HG02938 (cell line): ENCODE results near the gene ETFBKMT.
"Not testable (repeated sequence)": the region's sequence is repeated elsewhere in the genome, so short reads cannot be mapped to it uniquely, and the experiment has no call there.

Source experiments
- ATAC-seq: cut with Tn5 transposase; IDR thresholded peaks from one replicate; pipeline ENCODE4 v1.9.1; 2021; ENCODE audit warnings: mild to moderate bottlenecking, moderate library complexity; ENCODE audit not compliant: unreplicated experiment

ETFBKMT gene

DNA sequence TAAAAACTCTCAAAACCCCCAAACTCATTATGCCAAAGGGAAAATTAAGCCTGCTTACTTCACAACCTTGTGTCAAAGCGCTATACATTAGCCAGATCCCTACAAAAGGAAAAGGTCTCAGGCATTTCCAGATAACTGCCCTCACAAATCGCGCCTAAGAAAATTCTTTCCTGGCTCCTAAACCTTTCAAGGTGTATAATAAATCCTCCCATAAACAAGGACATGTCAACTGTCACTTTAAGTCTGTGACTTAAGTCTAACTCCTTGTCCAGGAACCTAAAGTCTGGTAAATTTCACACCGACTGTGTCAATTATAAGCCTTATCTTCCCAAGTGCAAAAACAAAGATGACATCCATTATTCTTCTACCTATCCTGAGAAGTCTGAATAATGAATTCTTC is 4.3 kb upstream of the ETFBKMT start:
- ATAC-seq: no peak

DNA sequence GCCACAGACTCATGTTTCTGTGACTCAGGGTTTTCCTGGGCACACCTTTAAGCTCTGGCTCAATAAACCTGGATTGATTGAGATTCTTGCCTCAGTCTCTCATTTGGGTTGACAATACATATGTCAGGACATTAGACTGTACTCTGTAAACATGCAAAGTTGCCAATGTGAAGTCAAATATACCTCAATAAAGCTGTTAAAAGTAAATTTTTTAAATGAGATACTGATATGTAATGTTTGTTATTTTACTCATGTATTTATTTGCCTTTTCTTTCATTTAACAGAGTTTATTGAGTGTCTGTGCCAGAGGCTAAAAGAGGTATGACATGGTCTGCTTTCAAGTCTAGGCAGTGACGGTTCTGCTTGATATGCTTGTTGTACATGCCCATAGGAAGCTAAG is 3.7 kb upstream of the ETFBKMT start:
- ATAC-seq: no peak

DNA sequence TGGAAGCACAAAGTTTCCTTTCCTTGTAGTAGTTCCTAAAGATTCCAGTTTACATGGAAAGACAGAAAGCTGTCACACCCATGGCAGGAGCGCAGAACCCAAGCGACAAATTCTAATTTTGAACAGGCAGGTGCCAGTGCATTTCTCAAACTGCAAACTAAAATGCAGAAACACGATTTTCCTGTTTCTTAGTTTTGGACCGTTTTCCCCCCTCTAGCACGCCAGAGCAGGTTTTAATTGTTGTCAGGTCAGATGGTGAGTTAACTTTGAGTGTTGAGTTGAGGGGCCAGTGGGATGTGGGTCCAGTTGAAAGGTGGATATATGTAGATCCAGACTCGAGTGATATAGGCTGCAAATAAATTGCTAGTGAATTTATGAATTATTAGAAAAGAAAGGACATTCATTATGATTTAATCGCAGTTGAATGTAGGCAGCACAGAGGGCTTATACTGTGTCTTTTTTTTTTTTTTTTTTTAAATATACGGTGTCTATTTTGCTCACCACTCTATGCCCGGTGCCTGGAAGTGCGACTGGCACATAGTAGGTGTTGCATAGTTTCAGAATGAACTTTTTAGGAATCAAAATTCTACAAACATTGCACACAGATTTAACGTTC is 909 bp upstream of the ETFBKMT start:
- ATAC-seq: peak; percentile 9

DNA sequence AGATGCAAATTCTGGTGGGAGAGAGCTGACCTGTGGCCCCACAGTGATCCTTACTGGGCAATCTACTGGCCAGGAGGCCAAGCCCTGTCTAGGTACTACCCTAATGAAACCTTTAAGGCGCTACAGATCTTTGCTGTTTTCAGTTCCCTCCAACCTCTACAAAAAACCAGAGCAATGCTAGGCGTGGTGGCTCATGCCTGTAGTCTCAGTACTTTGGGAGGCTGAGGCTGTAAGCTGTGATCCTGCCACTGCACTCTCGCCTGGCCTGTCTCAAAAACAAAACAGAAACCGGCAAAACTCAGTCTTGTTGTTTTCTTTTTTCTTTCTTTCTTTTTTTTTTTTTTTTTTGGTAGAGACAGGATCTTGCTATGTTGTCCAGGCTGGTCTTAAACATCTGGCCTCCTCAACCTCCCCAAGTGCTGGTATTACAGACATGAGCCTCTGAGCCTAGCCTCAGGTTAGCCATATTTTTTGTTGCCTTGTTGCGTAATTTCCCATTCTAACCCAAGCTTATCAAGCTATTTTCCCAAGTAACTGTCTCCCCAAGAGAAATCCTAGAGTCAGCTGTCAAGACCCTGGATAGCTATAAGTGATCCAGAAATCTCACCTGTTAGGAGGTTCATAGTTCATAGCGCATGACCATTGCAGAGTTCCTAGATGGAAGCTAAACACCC is 2.8 kb downstream of the ETFBKMT start:
- ATAC-seq: no peak

DNA sequence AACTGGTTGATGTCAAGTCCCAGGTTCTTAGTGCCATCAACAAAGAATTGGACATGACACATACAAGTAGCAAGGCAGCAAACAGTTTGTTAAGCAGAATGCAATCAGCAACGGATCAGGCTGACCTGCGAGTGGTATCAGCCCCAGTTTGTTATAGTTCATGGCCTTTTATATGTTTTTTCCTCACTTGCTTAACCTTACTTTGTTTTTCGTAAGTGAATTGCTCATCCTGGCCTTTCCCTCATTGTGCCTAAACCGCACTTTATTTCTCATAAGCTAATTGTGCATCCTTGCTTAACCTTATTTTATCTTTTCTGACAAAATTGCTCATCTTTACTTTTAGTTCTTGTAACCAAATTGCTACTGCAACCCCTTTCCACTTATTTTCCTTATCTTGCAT is 4.1 kb downstream of the ETFBKMT start:
- ATAC-seq: no peak

DNA sequence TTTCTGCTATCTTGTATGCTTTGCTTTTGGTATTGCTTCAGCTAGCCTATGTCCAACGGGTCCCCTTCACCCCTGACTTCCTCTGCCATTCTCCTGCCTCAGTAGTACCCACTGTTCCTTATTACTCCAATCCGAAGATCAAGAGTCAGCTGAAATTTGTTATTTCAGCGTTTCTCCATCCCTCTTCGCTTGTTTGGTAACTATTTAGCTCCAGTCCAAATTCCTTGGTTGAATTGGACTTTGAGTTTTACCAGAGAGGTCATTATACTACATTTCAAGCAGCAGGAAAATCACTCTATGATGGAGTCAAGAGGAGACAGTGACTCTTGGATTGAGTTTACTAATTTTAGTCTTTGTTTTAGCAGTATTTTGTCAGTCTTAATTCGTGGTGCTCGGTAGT is 4.5 kb downstream of the ETFBKMT start:
- ATAC-seq: no peak

DNA sequence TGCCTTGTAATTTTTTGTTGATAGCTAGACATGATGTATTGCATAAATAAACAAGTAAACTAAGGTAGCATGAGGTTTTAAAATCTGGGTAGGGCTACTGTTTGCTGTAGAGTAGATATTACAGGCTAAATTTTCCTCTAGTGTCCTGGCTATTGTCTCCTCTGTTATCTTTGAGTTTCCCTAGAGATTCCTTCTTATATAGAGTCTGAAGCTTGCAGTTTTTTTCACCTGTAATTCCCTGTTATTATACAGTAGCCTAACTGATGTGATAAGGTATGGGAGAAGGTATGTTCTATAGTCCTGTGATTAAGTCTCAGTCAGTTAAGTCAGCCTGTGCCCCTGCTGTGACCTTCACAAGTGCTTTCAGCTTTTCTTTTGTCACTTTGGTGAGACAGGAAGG is 9.5 kb downstream of the ETFBKMT start:
- ATAC-seq: no peak

DNA sequence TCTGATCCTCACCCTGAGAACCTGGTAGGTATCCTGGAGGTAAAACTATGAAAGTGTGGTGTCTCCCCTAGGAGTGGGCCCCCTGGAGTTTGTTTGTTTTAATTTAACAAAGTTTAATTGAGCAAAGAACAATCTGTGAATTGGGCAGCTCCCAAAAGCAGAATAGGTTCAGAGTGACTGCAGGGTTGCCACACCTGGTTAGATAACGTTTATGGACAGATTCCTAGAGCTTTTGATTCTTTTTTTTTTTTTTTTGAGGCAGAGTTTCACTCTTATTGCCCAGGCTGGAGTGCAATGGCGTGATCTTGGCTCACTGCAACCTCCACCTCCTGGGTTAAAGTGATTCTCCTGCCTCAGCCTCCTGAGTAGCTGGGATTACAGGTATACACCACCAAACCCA is 10.1 kb downstream of the ETFBKMT start:
- not testable (repeated sequence) for ATAC-seq

DNA sequence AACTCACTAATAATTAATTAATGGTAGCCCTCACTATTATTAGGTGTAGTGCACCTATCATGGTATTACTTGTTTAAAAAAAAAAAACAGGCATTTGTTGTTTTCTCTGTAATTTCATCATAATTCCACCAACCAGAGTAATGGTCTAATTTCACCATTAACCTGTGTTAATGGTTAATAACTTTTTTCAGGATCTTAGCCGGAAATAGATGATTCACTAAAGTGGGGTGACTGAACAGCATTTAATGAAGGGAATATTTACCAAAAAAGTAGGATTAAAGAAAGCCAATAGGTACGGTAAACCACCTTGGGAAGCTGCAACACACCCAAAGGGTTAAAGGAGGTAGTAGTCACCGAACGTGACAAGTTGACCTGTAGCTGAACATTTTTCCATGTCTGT is 13.0 kb downstream of the ETFBKMT start:
- no peak for ATAC-seq

DNA sequence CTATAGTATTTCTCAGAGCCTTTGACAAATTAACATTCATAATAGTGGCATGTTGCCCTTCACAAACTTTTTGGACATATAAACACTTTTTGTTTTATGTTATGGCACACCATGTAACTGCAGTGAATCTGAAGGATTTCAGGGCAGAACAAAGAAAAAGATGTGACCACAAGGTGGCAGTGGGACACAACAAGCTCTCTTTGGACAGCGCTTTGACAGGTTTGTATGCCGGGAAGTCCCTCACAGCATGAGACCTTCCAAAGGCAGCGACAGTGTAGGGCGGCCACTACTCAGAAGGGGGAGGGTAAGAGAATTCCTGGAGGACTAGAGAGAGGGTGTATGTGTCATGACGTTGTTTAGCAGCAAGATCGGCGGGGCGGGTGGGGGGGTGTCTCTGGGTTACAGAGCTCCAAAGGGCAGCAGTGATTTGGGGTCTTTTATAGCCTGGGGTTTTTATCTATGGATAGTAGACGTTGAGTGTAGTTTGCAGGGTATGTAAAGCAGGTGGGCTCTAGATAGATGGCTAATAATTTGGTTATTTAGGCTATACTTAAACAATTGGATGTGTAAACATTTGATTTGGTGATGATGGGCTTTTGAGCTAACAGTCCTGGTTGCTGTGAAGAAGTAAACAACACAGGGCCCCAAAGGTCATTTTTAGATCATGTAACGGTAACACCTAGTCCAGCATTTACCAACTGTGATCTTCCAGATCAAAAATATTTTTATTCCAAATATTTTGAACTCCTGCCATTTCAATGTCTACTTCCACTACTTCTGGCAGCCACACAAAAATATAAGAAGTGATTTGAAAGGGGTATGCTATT is 22.9 kb downstream of the ETFBKMT start:
- peak; percentile 83 for ATAC-seq

DNA sequence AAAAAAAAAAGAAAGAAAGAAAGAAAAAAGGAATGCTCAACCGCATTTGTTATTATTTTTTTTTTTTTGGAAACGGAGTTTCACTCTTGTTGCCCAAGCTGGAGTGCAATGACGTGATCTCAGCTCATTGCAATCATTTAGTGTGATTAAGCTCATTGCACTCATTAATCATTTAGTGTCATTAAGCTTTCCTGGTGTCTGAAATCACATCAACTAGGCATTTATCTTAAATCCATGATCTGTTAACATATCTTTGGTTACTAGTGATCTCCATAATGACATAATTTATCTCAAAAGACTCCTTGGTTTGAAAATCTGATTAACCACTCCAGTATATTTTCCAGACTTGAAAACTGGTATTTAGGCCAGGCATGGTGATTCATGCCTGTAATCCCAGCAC is 26.3 kb downstream of the ETFBKMT start:
- ATAC-seq: no peak

DNA sequence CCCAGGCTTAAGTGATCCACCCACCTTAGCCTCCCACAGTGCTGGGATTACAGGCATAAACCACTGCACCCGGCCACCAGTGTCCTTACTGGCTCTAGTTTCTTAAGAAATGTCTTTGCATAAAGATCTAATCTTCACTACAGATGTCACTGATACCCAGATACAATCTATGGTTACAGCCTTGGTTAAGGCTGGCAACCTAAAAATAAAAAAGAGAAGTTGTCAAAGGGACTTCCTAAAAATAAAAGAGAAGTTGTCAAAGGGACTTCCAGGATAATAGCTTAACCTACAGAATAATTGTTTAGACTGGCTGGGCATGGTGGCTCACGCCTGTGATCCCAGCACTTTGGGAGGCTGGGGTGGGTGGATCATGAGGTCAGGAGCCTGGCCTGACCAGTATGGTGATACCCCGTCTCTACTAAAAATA is 27.6 kb downstream of the ETFBKMT start:
- peak; percentile 66 for ATAC-seq

DNA sequence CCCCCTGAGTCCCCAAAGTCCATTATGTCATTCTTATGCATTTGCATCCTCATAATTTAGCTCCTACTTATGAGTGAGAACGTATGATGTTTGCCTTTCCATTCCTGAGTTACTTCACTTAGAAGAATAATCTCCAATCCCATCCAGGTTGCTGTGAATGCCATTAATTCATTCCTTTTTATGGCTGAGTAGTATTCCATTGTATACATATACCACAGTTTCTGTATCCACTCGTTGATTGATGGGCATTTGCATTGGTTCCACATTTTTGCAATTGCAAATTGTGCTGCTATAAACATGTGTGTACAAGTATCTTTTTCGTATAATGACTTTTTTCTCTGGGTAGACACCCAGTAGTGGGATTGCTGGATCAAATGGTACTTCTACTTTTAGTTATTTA is 30.4 kb downstream of the ETFBKMT start:
- not testable (repeated sequence) for ATAC-seq

DNA sequence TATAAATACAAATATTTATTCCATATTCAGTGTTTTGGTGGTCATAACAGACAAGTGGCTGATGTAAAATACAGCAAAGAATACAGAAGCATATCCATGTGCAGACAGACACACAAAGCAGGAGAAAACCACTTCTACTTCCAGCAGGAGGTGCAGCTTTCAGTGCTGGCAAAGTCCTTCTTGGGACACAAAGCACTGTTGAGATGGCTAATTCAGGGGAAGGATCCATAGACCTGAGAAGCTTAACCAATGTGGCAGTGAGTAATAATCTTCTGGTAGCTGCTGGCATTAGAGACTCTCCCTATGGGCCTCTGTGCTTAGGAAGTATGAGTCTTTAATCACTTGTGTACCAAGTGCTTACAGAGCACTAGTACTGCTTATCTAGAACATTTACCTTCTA is 42.6 kb downstream of the ETFBKMT start:
- ATAC-seq: no peak

DNA sequence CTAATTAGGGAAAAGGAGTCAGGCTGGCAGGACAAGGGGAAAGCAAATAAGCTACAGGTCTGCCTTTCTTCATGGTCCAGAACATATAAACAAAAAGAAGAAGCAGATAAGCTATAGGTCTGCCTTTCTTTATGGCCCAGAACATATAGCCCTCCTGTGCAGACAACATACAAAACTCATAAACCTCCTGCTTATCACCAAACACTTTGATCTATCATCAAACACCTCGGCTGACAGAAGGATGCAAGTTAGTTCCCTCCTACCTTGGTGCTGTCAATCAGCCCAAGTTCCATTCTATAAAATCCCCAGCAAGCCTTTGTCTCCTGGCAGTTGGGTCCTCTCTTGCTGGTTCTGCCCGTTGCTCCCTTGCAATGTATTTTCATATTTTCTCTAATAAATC is 46.1 kb downstream of the ETFBKMT start:
- no peak for ATAC-seq

DNA sequence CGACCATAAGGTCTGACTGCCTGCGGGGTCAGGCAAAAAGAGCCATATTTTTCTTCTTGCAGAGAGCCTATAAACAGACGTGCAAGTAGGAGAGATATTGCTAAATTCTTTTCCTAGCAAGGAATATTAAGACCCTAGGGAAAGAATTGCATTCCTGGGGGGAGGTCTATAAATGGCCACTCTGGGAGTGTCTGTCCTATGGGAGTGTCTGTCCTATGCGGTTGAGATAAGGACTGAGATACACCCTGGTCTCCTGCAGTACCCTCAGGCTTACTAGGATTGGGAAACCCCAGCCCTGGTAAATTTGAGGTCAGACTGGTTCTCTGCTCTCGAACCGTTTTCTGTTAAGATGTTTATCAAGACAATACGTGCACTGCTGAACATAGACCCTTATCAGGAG is 48.6 kb downstream of the ETFBKMT start:
- ATAC-seq: not testable (repeated sequence)

DNA sequence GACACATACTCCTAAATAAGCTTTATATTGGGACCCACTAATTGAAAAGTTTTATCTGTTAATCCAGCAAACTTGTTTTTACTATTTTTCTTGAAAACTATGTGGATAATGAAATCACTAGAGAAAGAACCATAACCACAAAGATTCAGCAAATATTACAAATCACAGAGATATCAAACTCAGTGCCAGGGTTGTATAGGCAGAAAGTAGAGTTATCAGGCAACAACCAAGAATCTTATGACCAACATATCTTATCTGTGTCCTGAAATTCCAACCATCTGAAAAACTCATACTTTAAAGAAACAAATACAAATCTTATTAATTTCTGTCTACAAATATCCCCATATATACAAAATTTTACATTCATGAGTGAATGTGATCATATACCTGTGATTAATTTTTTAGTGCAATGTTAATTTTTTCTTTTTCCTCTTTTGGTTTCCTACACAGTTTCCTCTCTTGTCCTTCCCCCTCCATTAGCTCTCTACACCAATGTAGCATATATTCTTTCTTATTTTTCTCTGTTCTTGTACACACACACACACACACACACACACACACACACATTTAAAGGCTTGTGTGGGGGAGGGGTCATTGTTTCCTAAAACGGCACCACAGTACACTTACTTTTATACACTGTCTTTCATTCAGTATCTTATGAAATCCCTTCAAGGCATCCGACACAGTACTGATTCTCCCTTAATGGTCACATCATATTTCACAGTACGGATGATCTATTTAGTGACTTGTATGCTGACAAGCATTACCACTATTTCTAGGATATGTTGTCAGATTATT is 50.7 kb downstream of the ETFBKMT start:
- no peak for ATAC-seq

DNA sequence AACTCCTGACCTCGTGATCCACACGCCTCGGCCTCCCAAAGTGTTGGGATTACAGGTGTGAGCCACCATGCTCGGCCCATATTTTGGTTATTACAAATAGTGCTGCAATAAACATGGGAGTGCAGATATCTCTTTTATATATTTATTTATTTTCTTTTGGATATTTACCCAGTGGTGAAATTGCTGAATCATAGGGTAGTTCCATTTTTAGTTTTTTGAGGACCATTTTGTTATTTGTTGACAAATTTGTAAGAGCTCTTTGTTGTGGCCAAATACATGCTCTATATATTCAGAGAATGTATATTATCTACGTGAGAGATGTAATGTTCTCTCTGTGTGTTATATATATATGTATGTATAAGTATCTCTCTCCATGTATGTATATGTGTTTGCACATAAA is 53.4 kb downstream of the ETFBKMT start:
- no peak for ATAC-seq

DNA sequence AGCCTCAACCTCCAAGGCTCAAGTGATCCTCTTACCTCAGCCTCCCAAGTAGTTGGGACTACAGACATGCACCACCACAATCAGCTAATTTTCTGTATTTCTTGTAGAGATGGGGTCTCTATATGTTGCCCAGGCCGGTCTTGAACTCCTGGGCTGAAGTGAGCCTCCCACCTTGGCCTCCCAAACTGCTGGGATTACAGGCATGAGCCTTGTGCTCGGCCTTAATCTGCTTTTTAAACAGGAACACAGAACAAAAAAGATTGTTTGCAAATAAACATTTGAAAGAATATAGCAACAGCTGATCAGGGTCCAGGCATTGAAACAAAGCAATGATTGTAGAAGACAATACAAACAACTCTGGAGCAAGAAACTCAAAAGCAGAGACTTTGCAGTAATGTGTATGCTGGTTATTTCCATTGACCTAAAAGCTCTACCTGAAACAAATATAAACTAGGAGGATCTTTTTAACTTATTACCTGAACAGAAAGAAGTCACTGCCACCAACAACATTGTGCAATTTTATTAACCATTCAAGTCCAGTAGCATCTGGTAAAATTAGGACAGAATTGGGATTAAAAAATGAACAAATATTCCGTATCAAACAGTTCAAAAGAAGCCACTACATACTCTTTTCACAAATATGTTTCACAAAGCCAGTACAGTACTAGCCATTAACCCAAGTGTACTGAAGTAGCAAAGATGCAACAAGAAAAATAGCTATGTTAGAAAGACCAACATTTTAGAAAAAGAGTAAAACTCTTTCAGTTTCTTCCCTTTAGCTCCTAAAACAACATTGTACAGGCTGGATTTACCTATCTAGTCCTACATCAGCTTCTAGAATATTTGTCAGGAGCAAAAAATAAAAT is 55.2 kb downstream of the ETFBKMT start:
- ATAC-seq: peak; percentile 41

DNA sequence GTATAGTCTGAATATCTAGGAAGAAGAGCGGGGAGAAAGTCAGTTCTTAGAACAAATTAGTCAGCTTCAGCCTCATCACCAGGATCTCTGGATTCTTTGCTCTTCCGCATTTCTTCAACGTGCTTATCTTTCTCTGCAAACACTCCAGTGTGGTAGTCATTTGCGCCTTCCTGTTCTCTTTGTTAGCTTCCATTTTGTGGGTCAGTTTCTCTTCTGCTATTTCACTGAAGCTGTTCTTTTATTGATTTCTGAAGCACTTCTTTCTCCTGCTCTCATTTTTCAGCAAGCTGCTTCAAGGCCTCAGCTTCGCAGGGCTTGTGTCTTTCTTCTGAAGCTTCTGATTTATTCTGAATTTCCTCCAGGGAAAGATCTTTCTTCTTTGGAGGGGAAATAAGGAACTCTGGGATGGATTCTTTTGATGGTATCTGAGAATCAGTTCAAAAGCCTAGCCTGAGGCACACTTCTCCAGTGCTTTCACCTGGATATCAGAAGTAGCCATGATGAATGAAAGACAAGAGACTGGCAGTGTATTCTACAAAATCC is 55.9 kb downstream of the ETFBKMT start:
- ATAC-seq: peak; percentile 87
